Right lobe of liver (tissue), 4 donors: ENCODE measurements around the gene SQSTM1.

Experiments
- CTCF ChIP-seq, 4 donors: fragments of 200-600 bp in 3 of 4; fragments of 450-650 bp in 1 of 4; IDR thresholded peaks; one replicate each; pipeline versions ENCODE4 v1.5.1 to v1.8.0; 2016 to 2022; ENCODE audit warnings: antibody characterized with exemption in 4 of 4, mild to moderate bottlenecking in 2 of 4
- POLR2A ChIP-seq: fragments of 450-650 bp; IDR thresholded peaks from one replicate; pipeline ENCODE4 v1.6.1; 2017; ENCODE audit warnings: antibody characterized with exemption, mild to moderate bottlenecking
- donor health status: DM: no; HTN: no; CAD: no.
- donor health status: DM: no; HTN: no; CAD: no.
- donor health status: DM: no; HTN: yes; CAD: no.

GRCh38 chr5:179793468-179794139 lies 27.1 kb upstream of the SQSTM1 start, which contains the start of gene LTC4S:
- TF ChIP-seq CTCF (IDR thresholded peaks at IDR 0.05) = no peak
- TF ChIP-seq POLR2A = no peak
